ENCODE results near the gene SMIM44. TPM values are rescaled to one million over a fixed set of nuclear protein-coding genes. Genes with fewer than 3 reads are reported as not detected.

The SMIM44 gene
- polyA plus RNA-seq, 3 donors = not detected

DNA sequence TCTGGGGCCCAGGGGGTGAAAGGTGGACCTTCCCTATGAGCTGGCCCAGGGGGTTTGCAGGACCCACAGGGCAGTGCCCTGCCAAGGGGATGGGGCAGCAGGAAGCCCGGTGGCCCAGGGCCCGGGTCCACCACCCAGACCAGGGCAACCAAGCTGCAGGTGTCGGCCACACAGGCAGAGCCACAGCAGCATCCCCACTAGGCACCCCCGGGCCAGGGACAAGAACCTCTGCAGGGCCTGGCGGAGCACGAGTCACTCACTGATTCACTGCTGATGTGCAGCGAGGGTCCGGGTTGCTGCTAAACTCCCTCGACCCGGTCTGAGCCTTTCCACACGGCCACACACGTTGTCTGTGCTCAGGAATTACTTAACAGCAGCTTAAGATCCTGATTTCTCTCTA lies 31.7 kb upstream of the SMIM44 start:
- peaks cover 100% of the 10 kb centered on the region for H4K20me1 ChIP-seq (ENCODE audit: insufficient read depth, low read length)
- no peak for TF ChIP-seq CTCF (IDR thresholded peaks at IDR 0.05)
- H2AFZ ChIP-seq (ENCODE audit: insufficient read depth, low read depth, low read length, poor library complexity, severe bottlenecking) = no peak overlapping the region
- H3K36me3 Mint-ChIP-seq = peaks cover 27 to 55% of the 10 kb centered on the region in 2 donors
- no peak overlapping the region for H3K4me3 Mint-ChIP-seq
- intact Hi-C loops (cut with micrococcal nuclease) = no loop called here
- H3K27ac Mint-ChIP-seq = peak overlapping the region in 2 of 7 donors; percentile 8 to 61
- H3K4me3 ChIP-seq (replicated peaks in 1 of 3; ENCODE audit: low read depth in 2 of 3, low read length in 3 of 3) = no peak overlapping the region
- H3K36me3 ChIP-seq (replicated peaks in 1 of 2; ENCODE audit: control insufficient read depth in 1 of 2, insufficient read depth in 2 of 2, low read length in 2 of 2) = peaks cover 37 to 49% of the 10 kb centered on the region in 2 donors
- H3K9me3 ChIP-seq (replicated peaks in 1 of 2; ENCODE audit: control insufficient read depth in 1 of 2, insufficient read depth in 1 of 2, low read length in 2 of 2) = no peaks in the 10 kb centered on the region
- no peak overlapping the region for H3K9ac ChIP-seq (ENCODE audit: insufficient read depth, low read length, poor library complexity, severe bottlenecking)
- peaks cover 100% of the 10 kb centered on the region for H3K79me2 ChIP-seq (ENCODE audit: insufficient read depth, low read length)
- no peak for DNase-seq
- H3K4me2 ChIP-seq (replicated peaks; ENCODE audit: extremely low read depth, low read length, poor library complexity, severe bottlenecking) = no peak overlapping the region
- H3K4me1 Mint-ChIP-seq = peaks cover 3% of the 10 kb centered on the region
- WGBS (ENCODE audit: insufficient coverage) = 92% methylated on average over 12 of the region's 12 CpGs
- no peaks in the 10 kb centered on the region for H3K9me3 Mint-ChIP-seq
- H3K4me1 ChIP-seq (ENCODE audit: control insufficient read depth in 1 of 2, insufficient read depth in 2 of 2, low read length in 2 of 2) = no peaks in the 10 kb centered on the region
- peaks cover 0 to 3% (median 0%) of the 10 kb centered on the region in 3 donors for H3K27me3 Mint-ChIP-seq (ENCODE audit: low read depth in 3 of 3)
- no peaks in the 10 kb centered on the region for H3K27me3 ChIP-seq (ENCODE audit: control insufficient read depth in 2 of 2, insufficient read depth in 2 of 2, low read length in 2 of 2)
- no peak overlapping the region for H3K27ac ChIP-seq (ENCODE audit: low read depth in 1 of 2, low read length in 2 of 2)

GRCh38 chr19:3513229-3514140 lies 30.2 kb upstream of the SMIM44 start:
- Histone ChIP-seq H3K79me2 (ENCODE audit: insufficient read depth, low read length) (peaks cover 100% of the 10 kb centered on the region), H3K9ac (ENCODE audit: insufficient read depth, low read length, poor library complexity, severe bottlenecking) (no peak overlapping the region), H3K4me1 (ENCODE audit: control insufficient read depth in 1 of 2, insufficient read depth in 2 of 2, low read length in 2 of 2) (no peaks in the 10 kb centered on the region), H3K4me3 (replicated peaks in 1 of 3; ENCODE audit: low read depth in 2 of 3, low read length in 3 of 3) (no peak overlapping the region), H3K36me3 (replicated peaks in 1 of 2; ENCODE audit: control insufficient read depth in 1 of 2, insufficient read depth in 2 of 2, low read length in 2 of 2) (peaks cover 34 to 45% of the 10 kb centered on the region in 2 donors), H4K20me1 (ENCODE audit: insufficient read depth, low read length) (peaks cover 100% of the 10 kb centered on the region), H3K27ac (ENCODE audit: low read depth in 1 of 2, low read length in 2 of 2) (no peak overlapping the region), H2AFZ (ENCODE audit: insufficient read depth, low read depth, low read length, poor library complexity, severe bottlenecking) (no peak overlapping the region), H3K4me2 (replicated peaks; ENCODE audit: extremely low read depth, low read length, poor library complexity, severe bottlenecking) (no peak overlapping the region), H3K9me3 (replicated peaks in 1 of 2; ENCODE audit: control insufficient read depth in 1 of 2, insufficient read depth in 1 of 2, low read length in 2 of 2) (no peaks in the 10 kb centered on the region), H3K27me3 (ENCODE audit: control insufficient read depth in 2 of 2, insufficient read depth in 2 of 2, low read length in 2 of 2) (no peaks in the 10 kb centered on the region)
- peak overlapping the region in 2 of 7 donors; percentile 28 to 55 for H3K27ac Mint-ChIP-seq
- no peaks in the 10 kb centered on the region for H3K9me3 Mint-ChIP-seq
- peaks cover 13% of the 10 kb centered on the region for H3K4me1 Mint-ChIP-seq
- H3K36me3 Mint-ChIP-seq = peaks cover 31 to 55% of the 10 kb centered on the region in 2 donors
- no peak overlapping the region for H3K4me3 Mint-ChIP-seq
- TF ChIP-seq CTCF (IDR thresholded peaks at IDR 0.05) = no peak
- DNase-seq = no peak
- peaks cover 0 to 3% (median 0%) of the 10 kb centered on the region in 3 donors for H3K27me3 Mint-ChIP-seq (ENCODE audit: low read depth in 3 of 3)
- intact Hi-C loops (cut with micrococcal nuclease) = no loop called here
- 95% methylated on average over 19 of the region's 23 CpGs for WGBS (ENCODE audit: insufficient coverage)

All from CD14-positive monocyte (primary cell).